ENCODE data around the gene MAD1L1.

GRCh38 chr7:1998146-1998545 is 234.6 kb downstream of the MAD1L1 start:
- TF ChIP-seq TAF1 (IDR thresholded peaks at IDR 0.05; ENCODE audit: low read depth, low read length) (no peak), CTCF (IDR thresholded peaks at IDR 0.05; ENCODE audit: control extremely low read depth in 1 of 3, insufficient read depth in 1 of 3, low read depth in 1 of 3, low read length in 3 of 3) (no peak), TBP (IDR thresholded peaks at IDR 0.05; ENCODE audit: low read depth, low read length) (no peak), EGR1 (IDR thresholded peaks at IDR 0.05; ENCODE audit: borderline replicate concordance, low read depth, low read length) (no peak), SIN3A (conservative IDR thresholded peaks at IDR 0.05 in 1 of 2, IDR thresholded peaks at IDR 0.05 in 1 of 2; ENCODE audit: low read depth in 1 of 2, low read length in 2 of 2) (no peak), EP300 (IDR thresholded peaks at IDR 0.05; ENCODE audit: borderline replicate concordance in 1 of 2, low read depth in 2 of 2, low read length in 2 of 2) (no peak), MAX (IDR thresholded peaks at IDR 0.05) (no peak)
